Stimulated activated naive CD8-positive, alpha-beta T cell treated with anti-CD3 and anti-CD28 coated beads, Interleukin-15, Interleukin-2, amounts not matched to agents 100 ng/mL and 50 ng/mL, for 24 hours (primary cell): ENCODE data around the gene PLCB3.
"Not testable (repeated sequence)": the region's sequence is repeated elsewhere in the genome, so short reads cannot be mapped to it uniquely, and the experiment has no call there.

Experiments
- H3K27ac Mint-ChIP-seq: one replicate; pipeline ENCODE4 v1.8.0; 2021; ENCODE audit warnings: mild to moderate bottlenecking, mixed read lengths
- H3K27me3 Mint-ChIP-seq: one replicate; pipeline ENCODE4 v1.8.0; 2021; ENCODE audit warnings: mixed read lengths
- H3K36me3 Mint-ChIP-seq: one replicate; pipeline ENCODE4 v1.8.0; 2021; ENCODE audit warnings: low read depth, mixed read lengths
- H3K4me1 Mint-ChIP-seq: one replicate; pipeline ENCODE4 v1.8.0; 2021; ENCODE audit warnings: low read depth, mixed read lengths
- H3K4me3 Mint-ChIP-seq: one replicate; pipeline ENCODE4 v1.8.0; 2021; ENCODE audit warnings: mild to moderate bottlenecking, mixed read lengths
- H3K9me3 Mint-ChIP-seq: one replicate; pipeline ENCODE4 v1.8.0; 2021; ENCODE audit warnings: mixed read lengths

Gene PLCB3

GRCh38 chr11:64298966-64299846, 47.9 kb downstream of the PLCB3 start:
- no peaks in the 10 kb centered on the region for H3K9me3 Mint-ChIP-seq
- no peaks in the 10 kb centered on the region for H3K36me3 Mint-ChIP-seq
- H3K4me1 Mint-ChIP-seq = peaks cover 22% of the 10 kb centered on the region
- H3K4me3 Mint-ChIP-seq = peak overlapping the region; percentile 26
- H3K27me3 Mint-ChIP-seq = peaks cover 64% of the 10 kb centered on the region
- no peak overlapping the region for H3K27ac Mint-ChIP-seq

- peak within 1 kb of the TSS; percentile 61 for H3K4me3 Mint-ChIP-seq
- H3K27me3 Mint-ChIP-seq = peaks cover 58% of the 10 kb centered on the region
Measured at GRCh38 chr11:64299847-64300648, 48.7 kb downstream of the PLCB3 start, which contains the start of gene CATSPERZ. TSS of gene CATSPERZ (plus strand) at chr11:64300358. CDS start at chr11:64300411, 53 bp downstream.

GRCh38 chr11:64303109-64304031, 52.0 kb downstream of the PLCB3 start:
- H3K27ac Mint-ChIP-seq = no peak overlapping the region
- peaks cover 13% of the 10 kb centered on the region for H3K36me3 Mint-ChIP-seq
- H3K27me3 Mint-ChIP-seq = peaks cover 25% of the 10 kb centered on the region
- no peaks in the 10 kb centered on the region for H3K9me3 Mint-ChIP-seq
- no peak overlapping the region for H3K4me3 Mint-ChIP-seq
- peaks cover 38% of the 10 kb centered on the region for H3K4me1 Mint-ChIP-seq

More at GRCh38 chr11:64299847-64300648, 48.7 kb downstream of the PLCB3 start, which contains the start of gene CATSPERZ:
- Mint-ChIP-seq H3K4me1 (peaks cover 26% of the 10 kb centered on the region), H3K27ac (no peak within 1 kb of the TSS), H3K36me3 (no peaks in the 10 kb centered on the region), H3K9me3 (no peaks in the 10 kb centered on the region)

GRCh38 chr11:64304032-64304315, 52.6 kb downstream of the PLCB3 start:
- Mint-ChIP-seq H3K4me1 (peaks cover 38% of the 10 kb centered on the region), H3K9me3 (no peaks in the 10 kb centered on the region)

GRCh38 chr11:64304316-64305072, 53.2 kb downstream of the PLCB3 start:
- peaks cover 20% of the 10 kb centered on the region for H3K36me3 Mint-ChIP-seq
- H3K27ac Mint-ChIP-seq = peak overlapping the region; percentile 95
- H3K4me1 Mint-ChIP-seq = peaks cover 42% of the 10 kb centered on the region
- peaks cover 16% of the 10 kb centered on the region for H3K27me3 Mint-ChIP-seq
- H3K4me3 Mint-ChIP-seq = peak overlapping the region; percentile 88
- no peaks in the 10 kb centered on the region for H3K9me3 Mint-ChIP-seq

More at GRCh38 chr11:64304032-64304315, 52.6 kb downstream of the PLCB3 start:
- H3K4me3 Mint-ChIP-seq = peak overlapping the region; percentile 88
- peaks cover 15% of the 10 kb centered on the region for H3K36me3 Mint-ChIP-seq
- H3K27me3 Mint-ChIP-seq = peaks cover 19% of the 10 kb centered on the region
- H3K27ac Mint-ChIP-seq = peak overlapping the region; percentile 95

- peak within 1 kb of the TSS; percentile 98 for H3K27ac Mint-ChIP-seq
- H3K9me3 Mint-ChIP-seq = no peaks in the 10 kb centered on the region
- H3K4me1 Mint-ChIP-seq = peaks cover 37% of the 10 kb centered on the region
- peak within 1 kb of the TSS; percentile 100 for H3K4me3 Mint-ChIP-seq
- peaks cover 12% of the 10 kb centered on the region for H3K27me3 Mint-ChIP-seq
- peaks cover 25% of the 10 kb centered on the region for H3K36me3 Mint-ChIP-seq
Measured at GRCh38 chr11:64305075-64305690, 53.9 kb downstream of the PLCB3 start, which contains the start of gene ESRRA. TSS of gene ESRRA (plus strand) at chr11:64305524. CDS start at chr11:64307180, 1,656 bp downstream.

GRCh38 chr11:64305691-64306562, 54.6 kb downstream of the PLCB3 start:
- Mint-ChIP-seq H3K4me1 (peaks cover 33% of the 10 kb centered on the region), H3K4me3 (peak overlapping the region; percentile 100), H3K36me3 (peaks cover 28% of the 10 kb centered on the region), H3K27ac (peak overlapping the region; percentile 98), H3K9me3 (no peaks in the 10 kb centered on the region), H3K27me3 (peaks cover 5% of the 10 kb centered on the region)

- H3K36me3 Mint-ChIP-seq = peaks cover 31% of the 10 kb centered on the region
- H3K27ac Mint-ChIP-seq = peak overlapping the region; percentile 98
- no peaks in the 10 kb centered on the region for H3K9me3 Mint-ChIP-seq
- peaks cover 33% of the 10 kb centered on the region for H3K4me1 Mint-ChIP-seq
- peaks cover 3% of the 10 kb centered on the region for H3K27me3 Mint-ChIP-seq
- peak overlapping the region; percentile 100 for H3K4me3 Mint-ChIP-seq
Measured at GRCh38 chr11:64306563-64306875, 55.2 kb downstream of the PLCB3 start.

GRCh38 chr11:64306876-64307622, 55.7 kb downstream of the PLCB3 start:
- Mint-ChIP-seq H3K27me3 (peaks cover under 1% of the 10 kb centered on the region), H3K9me3 (no peaks in the 10 kb centered on the region), H3K4me1 (peaks cover 33% of the 10 kb centered on the region), H3K4me3 (peak overlapping the region; percentile 100), H3K27ac (peak overlapping the region; percentile 62), H3K36me3 (peaks cover 31% of the 10 kb centered on the region)

GRCh38 chr11:64307795-64308194, 56.5 kb downstream of the PLCB3 start:
- H3K27me3 Mint-ChIP-seq, H3K9me3 Mint-ChIP-seq: not testable (repeated sequence)
- H3K36me3 Mint-ChIP-seq = peaks cover 34% of the 10 kb centered on the region
- peak overlapping the region; percentile 62 for H3K27ac Mint-ChIP-seq
- peak overlapping the region; percentile 100 for H3K4me3 Mint-ChIP-seq
- peaks cover 37% of the 10 kb centered on the region for H3K4me1 Mint-ChIP-seq

GRCh38 chr11:64312947-64313346, 61.6 kb downstream of the PLCB3 start:
- H3K4me1 Mint-ChIP-seq = peaks cover 38% of the 10 kb centered on the region
- no peak overlapping the region for H3K4me3 Mint-ChIP-seq
- peak overlapping the region; percentile 77 for H3K27ac Mint-ChIP-seq
- no peaks in the 10 kb centered on the region for H3K9me3 Mint-ChIP-seq
- no peaks in the 10 kb centered on the region for H3K27me3 Mint-ChIP-seq
- H3K36me3 Mint-ChIP-seq = peaks cover 46% of the 10 kb centered on the region

GRCh38 chr11:64313491-64314145, 62.3 kb downstream of the PLCB3 start:
- Mint-ChIP-seq H3K27me3 (no peaks in the 10 kb centered on the region), H3K9me3 (no peaks in the 10 kb centered on the region), H3K36me3 (peaks cover 45% of the 10 kb centered on the region), H3K4me3 (no peak overlapping the region), H3K27ac (peak overlapping the region; percentile 77), H3K4me1 (peaks cover 37% of the 10 kb centered on the region)
